Mononuclear cell (primary cell): ENCODE results near the gene TECPR1. TPM values are rescaled to one million over a fixed set of nuclear protein-coding genes. Genes with fewer than 3 reads are reported as not detected.

Experiments used
- H3K27me3 ChIP-seq: 2 replicates; pipeline ENCODE4 v1.6.0; 2011; ENCODE audit warnings: low read length, control low read depth; ENCODE audit not compliant: insufficient read depth
- H3K4me1 ChIP-seq: 2 replicates; pipeline ENCODE4 v1.5.1; 2011; ENCODE audit warnings: mild to moderate bottlenecking, low read length, control low read depth; ENCODE audit not compliant: insufficient read depth
- H3K4me3 ChIP-seq: 2 replicates; pipeline ENCODE4 v1.5.1; 2011; ENCODE audit warnings: mild to moderate bottlenecking, low read length, moderate library complexity
- H3K9me3 ChIP-seq: 2 replicates; pipeline ENCODE4 v1.5.1; 2011; ENCODE audit warnings: low read depth, mild to moderate bottlenecking, control low read depth, low read length
- total RNA-seq: library from RNA; depleted of rRNA; stranded (reverse); fragments of >200 nt; gene quantifications from one replicate; pipeline ENCODE4 v1.2.3, GENCODE V29; 2012

TECPR1 gene
- total RNA-seq, 1 donor, result 29.8 TPM

GRCh38 chr7:98215561-98216495, 36.2 kb downstream of the TECPR1 start:
- H3K9me3 ChIP-seq, result no peaks in the 10 kb centered on the region
- H3K27me3 ChIP-seq, result peaks cover 2% of the 10 kb centered on the region
- H3K4me3 ChIP-seq, result no peak overlapping the region

GRCh38 chr7:98214811-98215321, 37.2 kb downstream of the TECPR1 start:
- no peak overlapping the region for H3K4me3 ChIP-seq
- no peaks in the 10 kb centered on the region for H3K9me3 ChIP-seq
- H3K4me1 ChIP-seq, result peaks cover 9% of the 10 kb centered on the region
- peaks cover 2% of the 10 kb centered on the region for H3K27me3 ChIP-seq

More at GRCh38 chr7:98215561-98216495, 36.2 kb downstream of the TECPR1 start:
- peaks cover 9% of the 10 kb centered on the region for H3K4me1 ChIP-seq

- peaks cover 2% of the 10 kb centered on the region for H3K27me3 ChIP-seq
- no peak overlapping the region for H3K4me3 ChIP-seq
- H3K4me1 ChIP-seq, result peaks cover 9% of the 10 kb centered on the region
- no peaks in the 10 kb centered on the region for H3K9me3 ChIP-seq
Observed at GRCh38 chr7:98213888-98214810, 37.9 kb downstream of the TECPR1 start.

- peaks cover 8% of the 10 kb centered on the region for H3K4me1 ChIP-seq
- H3K27me3 ChIP-seq, result peaks cover 2% of the 10 kb centered on the region
- H3K9me3 ChIP-seq, result no peaks in the 10 kb centered on the region
- H3K4me3 ChIP-seq, result no peak overlapping the region
Observed at GRCh38 chr7:98213296-98213887, 38.6 kb downstream of the TECPR1 start.

- no peak overlapping the region for H3K4me3 ChIP-seq
- H3K27me3 ChIP-seq, result peaks cover 2% of the 10 kb centered on the region
- H3K4me1 ChIP-seq, result peaks cover under 1% of the 10 kb centered on the region
- no peaks in the 10 kb centered on the region for H3K9me3 ChIP-seq
Observed at GRCh38 chr7:98212532-98213041, 39.4 kb downstream of the TECPR1 start.

GRCh38 chr7:98211676-98212531, 40.1 kb downstream of the TECPR1 start:
- Histone ChIP-seq H3K4me1 (no peaks in the 10 kb centered on the region), H3K9me3 (no peaks in the 10 kb centered on the region), H3K4me3 (no peak overlapping the region), H3K27me3 (peaks cover 2% of the 10 kb centered on the region)

GRCh38 chr7:98211221-98211675, 40.8 kb downstream of the TECPR1 start, which contains the start of gene BHLHA15:
Gene BHLHA15 (plus strand): TSS chr7:98211439. CDS start chr7:98212310, 871 bp downstream.
- H3K4me3 ChIP-seq, result no peak within 1 kb of the TSS
- H3K4me1 ChIP-seq, result no peaks in the 10 kb centered on the region
- peaks cover 2% of the 10 kb centered on the region for H3K27me3 ChIP-seq
- no peaks in the 10 kb centered on the region for H3K9me3 ChIP-seq

GRCh38 chr7:98210513-98211220, 41.4 kb downstream of the TECPR1 start:
- no peaks in the 10 kb centered on the region for H3K4me1 ChIP-seq
- no peak overlapping the region for H3K4me3 ChIP-seq
- peaks cover 2% of the 10 kb centered on the region for H3K27me3 ChIP-seq
- no peaks in the 10 kb centered on the region for H3K9me3 ChIP-seq

- Histone ChIP-seq H3K27me3 (peaks cover 2% of the 10 kb centered on the region), H3K4me3 (no peak overlapping the region), H3K9me3 (no peaks in the 10 kb centered on the region), H3K4me1 (peaks cover 3% of the 10 kb centered on the region)
Observed at GRCh38 chr7:98209166-98209920, 42.7 kb downstream of the TECPR1 start.

GRCh38 chr7:98206451-98207330, 45.3 kb downstream of the TECPR1 start:
- no peaks in the 10 kb centered on the region for H3K9me3 ChIP-seq
- no peak overlapping the region for H3K4me3 ChIP-seq
- peaks cover 29% of the 10 kb centered on the region for H3K4me1 ChIP-seq
- H3K27me3 ChIP-seq, result peaks cover under 1% of the 10 kb centered on the region

GRCh38 chr7:98205162-98205845, 46.7 kb downstream of the TECPR1 start:
- Histone ChIP-seq H3K27me3 (no peaks in the 10 kb centered on the region), H3K9me3 (no peaks in the 10 kb centered on the region), H3K4me3 (no peak overlapping the region), H3K4me1 (peaks cover 40% of the 10 kb centered on the region)
